Measurements from ENCODE around the gene GP1BA.

DNA sequence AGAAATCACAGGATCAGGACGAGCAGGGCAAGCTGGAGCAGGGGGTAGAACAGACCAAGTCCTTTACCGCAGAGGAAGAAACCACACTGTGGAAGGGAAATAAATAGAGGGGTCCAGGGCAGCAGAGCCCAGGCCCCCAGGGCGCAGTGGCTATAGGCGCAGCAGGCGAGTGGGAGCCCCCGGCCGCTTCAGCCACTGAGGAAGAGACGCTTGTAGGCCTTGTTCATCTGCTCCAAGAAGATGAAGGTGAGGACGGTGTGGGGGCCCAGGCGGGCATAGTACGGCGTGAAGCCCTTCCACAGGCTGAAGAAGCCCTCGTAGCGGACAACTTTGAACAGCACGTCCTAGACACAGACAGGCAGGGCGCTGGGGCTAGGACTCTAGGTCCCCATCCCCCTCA lies 5.5 kb downstream of the GP1BA start:
- TF ChIP-seq, protein P1, sequence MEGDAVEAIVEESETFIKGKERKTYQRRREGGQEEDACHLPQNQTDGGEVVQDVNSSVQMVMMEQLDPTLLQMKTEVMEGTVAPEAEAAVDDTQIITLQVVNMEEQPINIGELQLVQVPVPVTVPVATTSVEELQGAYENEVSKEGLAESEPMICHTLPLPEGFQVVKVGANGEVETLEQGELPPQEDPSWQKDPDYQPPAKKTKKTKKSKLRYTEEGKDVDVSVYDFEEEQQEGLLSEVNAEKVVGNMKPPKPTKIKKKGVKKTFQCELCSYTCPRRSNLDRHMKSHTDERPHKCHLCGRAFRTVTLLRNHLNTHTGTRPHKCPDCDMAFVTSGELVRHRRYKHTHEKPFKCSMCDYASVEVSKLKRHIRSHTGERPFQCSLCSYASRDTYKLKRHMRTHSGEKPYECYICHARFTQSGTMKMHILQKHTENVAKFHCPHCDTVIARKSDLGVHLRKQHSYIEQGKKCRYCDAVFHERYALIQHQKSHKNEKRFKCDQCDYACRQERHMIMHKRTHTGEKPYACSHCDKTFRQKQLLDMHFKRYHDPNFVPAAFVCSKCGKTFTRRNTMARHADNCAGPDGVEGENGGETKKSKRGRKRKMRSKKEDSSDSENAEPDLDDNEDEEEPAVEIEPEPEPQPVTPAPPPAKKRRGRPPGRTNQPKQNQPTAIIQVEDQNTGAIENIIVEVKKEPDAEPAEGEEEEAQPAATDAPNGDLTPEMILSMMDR (IDR thresholded peaks at IDR 0.05), result no peak
- TF ChIP-seq POLR2A (IDR thresholded peaks at IDR 0.05), result no peak
